Cardiac muscle cell (in vitro differentiated cells and primary cell): Measurements from ENCODE around the gene MUC5B. TPM values are rescaled to one million over a fixed set of nuclear protein-coding genes. Genes with fewer than 3 reads are reported as not detected.

Experiments
- DNase-seq, 2 donors: peaks; one replicate each; pipeline versions ENCODE4 v3.0.0 to v3.0.0-alpha.2; 2010 to 2017; ENCODE audit warnings: low read depth in 1 of 2, low spot score in 1 of 2
- H3K27ac ChIP-seq: fragments of 200-600 bp; sonication (generic); 2 replicates; pipeline ENCODE4 v1.5.1; 2016
- H3K27me3 ChIP-seq: fragments of 200-600 bp; sonication (generic); 2 replicates; pipeline ENCODE4 v1.6.0; 2016; ENCODE audit warnings: control low read depth
- H3K36me3 ChIP-seq: fragments of 200-600 bp; sonication (generic); 2 replicates; pipeline ENCODE4 v1.5.1; 2016; ENCODE audit warnings: control low read depth
- H3K4me1 ChIP-seq: fragments of 200-600 bp; sonication (generic); 2 replicates; pipeline ENCODE4 v1.8.1; 2017; ENCODE audit warnings: low read depth, mild to moderate bottlenecking, mixed run types
- H3K4me3 ChIP-seq: fragments of 200-600 bp; sonication (generic); 2 replicates; pipeline ENCODE4 v1.5.1; 2016; ENCODE audit warnings: mild to moderate bottlenecking
- H3K9me3 ChIP-seq: fragments of 200-600 bp; sonication (generic); 2 replicates; pipeline ENCODE4 v1.5.1; 2017; ENCODE audit warnings: low read depth, mild to moderate bottlenecking, control low read depth
- polyA plus RNA-seq: library from polyadenylated mRNA; unstranded; fragments of >200 nt; fragmentation: Nextera tagmentation; extraction: Ambion mirVana; gene quantifications from 2 replicates; pipeline ENCODE4 v1.2.1, GENCODE V29; 2016
- total RNA-seq: library from RNA; depleted of rRNA; stranded (reverse); fragments of >200 nt; gene quantifications from 2 replicates; pipeline ENCODE4 v1.2.3, GENCODE V29; 2016
- TF ChIP-seq, protein P1 (sequence below): IDR thresholded peaks from 2 replicates; pipeline ENCODE4 v1.5.1; 2012; ENCODE audit warnings: low read depth, mild to moderate bottlenecking, low read length

MUC5B gene
- total and polyA plus RNA-seq, 2 experiments from 2014 or later: not detected

- peaks cover 2% of the 10 kb centered on the region for H3K4me1 ChIP-seq
- no peaks in the 10 kb centered on the region for H3K36me3 ChIP-seq
- H3K27me3 ChIP-seq: no peaks in the 10 kb centered on the region
- no peaks in the 10 kb centered on the region for H3K9me3 ChIP-seq
- H3K4me3 ChIP-seq: no peak overlapping the region
- H3K27ac ChIP-seq: no peak overlapping the region
- TF ChIP-seq, protein P1, sequence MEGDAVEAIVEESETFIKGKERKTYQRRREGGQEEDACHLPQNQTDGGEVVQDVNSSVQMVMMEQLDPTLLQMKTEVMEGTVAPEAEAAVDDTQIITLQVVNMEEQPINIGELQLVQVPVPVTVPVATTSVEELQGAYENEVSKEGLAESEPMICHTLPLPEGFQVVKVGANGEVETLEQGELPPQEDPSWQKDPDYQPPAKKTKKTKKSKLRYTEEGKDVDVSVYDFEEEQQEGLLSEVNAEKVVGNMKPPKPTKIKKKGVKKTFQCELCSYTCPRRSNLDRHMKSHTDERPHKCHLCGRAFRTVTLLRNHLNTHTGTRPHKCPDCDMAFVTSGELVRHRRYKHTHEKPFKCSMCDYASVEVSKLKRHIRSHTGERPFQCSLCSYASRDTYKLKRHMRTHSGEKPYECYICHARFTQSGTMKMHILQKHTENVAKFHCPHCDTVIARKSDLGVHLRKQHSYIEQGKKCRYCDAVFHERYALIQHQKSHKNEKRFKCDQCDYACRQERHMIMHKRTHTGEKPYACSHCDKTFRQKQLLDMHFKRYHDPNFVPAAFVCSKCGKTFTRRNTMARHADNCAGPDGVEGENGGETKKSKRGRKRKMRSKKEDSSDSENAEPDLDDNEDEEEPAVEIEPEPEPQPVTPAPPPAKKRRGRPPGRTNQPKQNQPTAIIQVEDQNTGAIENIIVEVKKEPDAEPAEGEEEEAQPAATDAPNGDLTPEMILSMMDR: no peak
- no peak for DNase-seq
These were observed 57.5 kb downstream of the MUC5B start for GRCh38 chr11:1280116-1281035.

DNA sequence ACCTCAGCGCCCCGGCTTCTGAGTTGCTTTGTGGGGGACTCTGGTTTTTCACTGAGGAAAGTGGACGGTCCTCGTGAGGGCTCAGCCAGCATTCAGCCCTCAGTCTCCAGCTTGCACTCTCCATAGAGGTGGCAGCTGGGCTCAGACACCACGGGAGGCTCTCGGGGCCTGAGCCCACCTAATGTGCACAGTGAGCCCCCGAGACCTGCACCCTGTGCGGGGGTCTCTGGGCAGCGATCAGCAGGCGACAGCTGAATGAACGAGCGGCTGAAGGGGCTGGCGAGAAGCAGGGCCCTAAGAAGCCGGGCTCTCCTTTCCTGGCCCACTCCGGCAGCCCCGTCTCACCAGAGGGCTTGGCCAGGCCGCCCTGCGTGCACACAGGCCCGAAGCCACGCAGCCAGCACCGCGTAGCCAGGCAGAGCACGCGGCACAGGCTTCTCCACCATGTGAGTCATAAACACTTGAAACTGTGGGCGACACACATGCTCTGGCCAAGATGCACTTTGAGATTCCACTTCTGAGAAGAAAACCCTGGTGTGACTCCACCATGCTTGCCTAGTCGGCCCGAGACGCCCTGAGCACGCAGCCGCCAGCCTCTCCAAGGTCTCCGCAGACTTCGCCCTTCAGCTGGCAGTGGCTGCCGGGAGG is 58.6 kb downstream of the MUC5B start:
- Histone ChIP-seq H3K4me3 (no peak overlapping the region), H3K36me3 (no peaks in the 10 kb centered on the region), H3K27ac (no peak overlapping the region), H3K4me1 (no peaks in the 10 kb centered on the region), H3K27me3 (no peaks in the 10 kb centered on the region), H3K9me3 (no peaks in the 10 kb centered on the region)
- TF ChIP-seq, protein P1: no peak
- no peak for DNase-seq

- H3K36me3 ChIP-seq: no peaks in the 10 kb centered on the region
- TF ChIP-seq, protein P1: no peak
These were observed 59.1 kb downstream of the MUC5B start for GRCh38 chr11:1281974-1282365.

GRCh38 chr11:1283091-1283511 is 60.2 kb downstream of the MUC5B start:
- DNase-seq: no peak
- H3K36me3 ChIP-seq: peaks cover 3% of the 10 kb centered on the region
- no peak overlapping the region for H3K4me3 ChIP-seq
- TF ChIP-seq, protein P1: no peak
- no peaks in the 10 kb centered on the region for H3K4me1 ChIP-seq
- H3K9me3 ChIP-seq: no peaks in the 10 kb centered on the region
- no peak overlapping the region for H3K27ac ChIP-seq
- H3K27me3 ChIP-seq: no peaks in the 10 kb centered on the region

More at GRCh38 chr11:1281974-1282365, 59.1 kb downstream of the MUC5B start:
- no peak for DNase-seq
- no peak overlapping the region for H3K27ac ChIP-seq
- H3K27me3 ChIP-seq: no peaks in the 10 kb centered on the region
- H3K4me1 ChIP-seq: no peaks in the 10 kb centered on the region
- no peaks in the 10 kb centered on the region for H3K9me3 ChIP-seq
- H3K4me3 ChIP-seq: no peak overlapping the region

DNA sequence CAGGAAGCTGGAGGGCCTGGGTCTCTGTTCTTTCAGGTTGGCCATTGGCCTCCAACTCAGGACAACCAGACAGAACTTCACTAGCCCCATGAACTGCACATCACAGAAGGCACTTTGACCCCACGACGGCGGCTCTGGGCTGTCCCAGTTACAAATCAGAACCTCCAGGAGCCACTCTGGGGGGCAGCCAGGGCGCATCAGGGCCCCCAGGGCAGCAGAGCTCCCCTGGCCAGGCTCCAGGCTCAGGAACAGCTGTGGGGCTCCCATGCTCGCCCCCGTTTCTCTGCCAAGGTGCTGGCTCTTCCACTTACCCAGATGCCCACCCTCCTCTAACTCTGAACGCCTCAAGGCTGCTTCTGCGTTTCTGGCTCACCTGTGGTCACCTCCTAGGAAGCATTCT is 61.0 kb downstream of the MUC5B start:
- Histone ChIP-seq H3K27ac (no peak overlapping the region), H3K4me1 (no peaks in the 10 kb centered on the region), H3K36me3 (peaks cover 3% of the 10 kb centered on the region), H3K4me3 (no peak overlapping the region), H3K27me3 (no peaks in the 10 kb centered on the region), H3K9me3 (no peaks in the 10 kb centered on the region)
- TF ChIP-seq, protein P1: no peak
- no peak for DNase-seq
